ENCODE measurements around the gene ADIG. TPM values are rescaled to one million over a fixed set of nuclear protein-coding genes. Genes with fewer than 3 reads are reported as not detected.

Gene ADIG
- total RNA-seq, 2 experiments from 2014 or later = not detected

DNA sequence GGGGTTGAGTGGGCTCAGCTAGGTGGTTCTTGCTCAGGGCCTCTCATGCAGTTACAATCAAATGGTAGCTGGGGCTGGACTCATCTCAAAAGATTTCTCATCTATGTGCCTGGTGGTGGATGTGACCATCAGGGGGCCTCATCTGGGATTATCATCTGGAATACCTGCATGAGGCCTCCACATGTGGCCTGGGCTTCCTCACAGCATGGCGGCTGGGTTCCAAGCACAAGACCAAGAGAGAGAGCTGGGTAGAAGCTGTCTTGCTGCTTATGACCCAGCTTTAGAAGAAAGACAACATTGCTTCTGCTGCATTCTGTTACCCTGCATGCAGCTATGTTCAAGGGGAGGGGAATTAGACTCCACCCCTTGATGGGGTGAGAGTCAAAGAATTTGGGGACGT, 43.1 kb downstream of the ADIG start:
- no peak overlapping the region for H3K27ac ChIP-seq (ENCODE audit: low read depth in 1 of 2, low read length in 2 of 2)
- Mint-ChIP-seq H3K4me1 (ENCODE audit: low read depth) (no peaks in the 10 kb centered on the region), H3K36me3 (ENCODE audit: low read depth) (no peaks in the 10 kb centered on the region), H3K9me3 (no peaks in the 10 kb centered on the region), H3K27ac (no peak overlapping the region), H3K4me3 (no peak overlapping the region), H3K27me3 (peaks cover 23% of the 10 kb centered on the region)
- TF ChIP-seq, protein P1, sequence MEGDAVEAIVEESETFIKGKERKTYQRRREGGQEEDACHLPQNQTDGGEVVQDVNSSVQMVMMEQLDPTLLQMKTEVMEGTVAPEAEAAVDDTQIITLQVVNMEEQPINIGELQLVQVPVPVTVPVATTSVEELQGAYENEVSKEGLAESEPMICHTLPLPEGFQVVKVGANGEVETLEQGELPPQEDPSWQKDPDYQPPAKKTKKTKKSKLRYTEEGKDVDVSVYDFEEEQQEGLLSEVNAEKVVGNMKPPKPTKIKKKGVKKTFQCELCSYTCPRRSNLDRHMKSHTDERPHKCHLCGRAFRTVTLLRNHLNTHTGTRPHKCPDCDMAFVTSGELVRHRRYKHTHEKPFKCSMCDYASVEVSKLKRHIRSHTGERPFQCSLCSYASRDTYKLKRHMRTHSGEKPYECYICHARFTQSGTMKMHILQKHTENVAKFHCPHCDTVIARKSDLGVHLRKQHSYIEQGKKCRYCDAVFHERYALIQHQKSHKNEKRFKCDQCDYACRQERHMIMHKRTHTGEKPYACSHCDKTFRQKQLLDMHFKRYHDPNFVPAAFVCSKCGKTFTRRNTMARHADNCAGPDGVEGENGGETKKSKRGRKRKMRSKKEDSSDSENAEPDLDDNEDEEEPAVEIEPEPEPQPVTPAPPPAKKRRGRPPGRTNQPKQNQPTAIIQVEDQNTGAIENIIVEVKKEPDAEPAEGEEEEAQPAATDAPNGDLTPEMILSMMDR (IDR thresholded peaks at IDR 0.05) = no peak
- no peak for DNase-seq
- ChIA-PET POLR2A (no interaction called here), CTCF (interaction anchor here (0.8 kb wide), 1 partner anchor 9 kb away, joined by 3 read pairs; no protein-coding TSS in a partner anchor)
- intact Hi-C loops (cut with DNase I, micrococcal nuclease) = no loop called here
- H3K36me3 ChIP-seq (ENCODE audit: insufficient read depth, low read length) = no peaks in the 10 kb centered on the region
- ATAC-seq (ENCODE audit: poor library complexity) = no peak
- peaks cover 0 to 9% of the 10 kb centered on the region in 2 experiments for H3K27me3 ChIP-seq (ENCODE audit: control insufficient read depth in 1 of 2, insufficient read depth in 2 of 2, low read length in 2 of 2)
- peaks cover 0 to 6% of the 10 kb centered on the region in 2 experiments for H3K9me3 ChIP-seq (ENCODE audit: control insufficient read depth in 1 of 2, insufficient read depth in 1 of 2, low read length in 2 of 2)
- H3K4me3 ChIP-seq (ENCODE audit: low read length) = no peak overlapping the region
- no peaks in the 10 kb centered on the region for H3K4me1 ChIP-seq (ENCODE audit: insufficient read depth, low read length)

DNA sequence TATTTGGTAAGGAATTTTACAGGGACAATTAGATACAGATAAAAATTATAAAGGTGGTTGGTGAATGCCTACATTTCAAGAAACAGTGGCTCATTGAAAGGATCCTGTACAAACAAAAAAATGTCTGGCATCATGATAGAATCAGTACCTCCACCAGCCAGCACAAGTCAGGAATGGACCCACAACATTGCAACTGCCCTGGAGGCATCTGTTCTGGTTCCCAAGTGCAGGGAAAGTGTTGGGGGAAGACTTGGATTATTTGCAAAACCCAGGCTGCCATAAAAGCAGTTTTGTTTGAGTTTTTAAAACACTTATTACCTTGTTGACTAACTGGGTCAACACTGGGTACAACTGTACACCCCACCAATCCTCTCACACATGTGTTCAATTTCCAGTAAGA, 44.9 kb downstream of the ADIG start:
- Mint-ChIP-seq H3K27me3 (peaks cover 9% of the 10 kb centered on the region), H3K4me1 (ENCODE audit: low read depth) (no peaks in the 10 kb centered on the region), H3K27ac (no peak overlapping the region), H3K36me3 (ENCODE audit: low read depth) (no peaks in the 10 kb centered on the region), H3K4me3 (no peak overlapping the region), H3K9me3 (no peaks in the 10 kb centered on the region)
- H3K9me3 ChIP-seq (ENCODE audit: control insufficient read depth in 1 of 2, insufficient read depth in 1 of 2, low read length in 2 of 2) = peaks cover 0 to 6% of the 10 kb centered on the region in 2 experiments
- no peak overlapping the region for H3K27ac ChIP-seq (ENCODE audit: low read depth in 1 of 2, low read length in 2 of 2)
- ChIA-PET CTCF (no interaction called here), POLR2A (no interaction called here)
- TF ChIP-seq, protein P1 (IDR thresholded peaks at IDR 0.05) = no peak
- peaks cover 0 to 6% of the 10 kb centered on the region in 2 experiments for H3K27me3 ChIP-seq (ENCODE audit: control insufficient read depth in 1 of 2, insufficient read depth in 2 of 2, low read length in 2 of 2)
- no peaks in the 10 kb centered on the region for H3K4me1 ChIP-seq (ENCODE audit: insufficient read depth, low read length)
- no peak for ATAC-seq (ENCODE audit: poor library complexity)
- no peak overlapping the region for H3K4me3 ChIP-seq (ENCODE audit: low read length)
- DNase-seq = no peak
- no peaks in the 10 kb centered on the region for H3K36me3 ChIP-seq (ENCODE audit: insufficient read depth, low read length)
- intact Hi-C loops (cut with DNase I, micrococcal nuclease) = no loop called here

DNA sequence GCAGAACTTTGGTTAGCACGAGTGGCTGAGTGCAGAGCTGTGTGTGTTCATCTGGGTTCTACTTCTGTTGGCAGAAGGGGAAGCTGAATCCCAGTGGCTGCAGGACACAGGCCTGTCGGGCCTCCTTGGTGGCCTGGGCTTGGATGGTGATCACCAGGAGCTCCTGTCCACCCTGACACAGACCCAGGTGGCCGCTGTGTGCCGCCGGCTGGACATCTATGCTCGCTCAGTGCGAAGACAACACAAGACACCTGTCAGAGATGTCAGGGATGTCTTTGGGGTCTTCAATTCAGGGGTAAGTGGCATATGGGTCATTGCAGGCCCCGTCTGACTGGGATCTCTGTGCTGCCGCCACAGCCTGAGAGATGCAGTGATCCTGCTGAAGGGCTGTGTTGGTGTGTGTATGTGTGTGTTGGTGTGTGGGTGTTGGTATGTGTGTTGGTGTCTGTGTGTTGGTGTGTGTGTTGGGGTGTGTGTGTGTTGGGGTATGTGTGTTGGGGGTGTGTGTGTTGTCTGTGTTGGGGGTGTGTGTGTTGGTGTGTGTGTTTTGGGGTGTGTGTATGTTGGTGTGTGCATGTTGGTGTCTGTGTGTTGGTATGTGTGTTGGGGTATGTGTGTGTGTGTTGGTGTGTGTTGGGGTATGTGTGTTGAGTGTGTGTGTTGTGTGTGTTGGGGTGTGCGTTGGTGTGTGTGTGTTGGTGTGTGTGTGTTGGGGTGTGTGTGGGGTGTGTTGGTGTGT, 46.1 kb downstream of the ADIG start:
- Mint-ChIP-seq H3K27me3 (peaks cover 9% of the 10 kb centered on the region), H3K4me3 (no peak overlapping the region), H3K36me3 (ENCODE audit: low read depth) (no peaks in the 10 kb centered on the region), H3K27ac (no peak overlapping the region), H3K4me1 (ENCODE audit: low read depth) (no peaks in the 10 kb centered on the region), H3K9me3 (no peaks in the 10 kb centered on the region)
- Histone ChIP-seq H3K27ac (ENCODE audit: low read depth in 1 of 2, low read length in 2 of 2) (no peak overlapping the region), H3K27me3 (ENCODE audit: control insufficient read depth in 1 of 2, insufficient read depth in 2 of 2, low read length in 2 of 2) (peaks cover 0 to 2% of the 10 kb centered on the region in 2 experiments), H3K36me3 (ENCODE audit: insufficient read depth, low read length) (no peaks in the 10 kb centered on the region), H3K4me1 (ENCODE audit: insufficient read depth, low read length) (no peaks in the 10 kb centered on the region), H3K4me3 (ENCODE audit: low read length) (no peak overlapping the region), H3K9me3 (ENCODE audit: control insufficient read depth in 1 of 2, insufficient read depth in 1 of 2, low read length in 2 of 2) (peaks cover 0 to 6% of the 10 kb centered on the region in 2 experiments)
- DNase-seq (no peak), ATAC-seq (ENCODE audit: poor library complexity) (no peak)
- intact Hi-C loops (cut with DNase I, micrococcal nuclease) = no loop called here
- ChIA-PET POLR2A (no interaction called here), CTCF (no interaction called here)
- TF ChIP-seq, protein P1 (IDR thresholded peaks at IDR 0.05) = no peak

Data from CD4-positive, alpha-beta T cell (primary cell).